Eye (tissue), 1 donor: ENCODE data around the gene UNC13C.
"Not testable (repeated sequence)": the region's sequence is repeated elsewhere in the genome, so short reads cannot be mapped to it uniquely, and the experiment has no call there.

Source experiments
- DNase-seq: peaks from one replicate; pipeline ENCODE4 v3.0.0-alpha.2; 2015

UNC13C gene

DNA sequence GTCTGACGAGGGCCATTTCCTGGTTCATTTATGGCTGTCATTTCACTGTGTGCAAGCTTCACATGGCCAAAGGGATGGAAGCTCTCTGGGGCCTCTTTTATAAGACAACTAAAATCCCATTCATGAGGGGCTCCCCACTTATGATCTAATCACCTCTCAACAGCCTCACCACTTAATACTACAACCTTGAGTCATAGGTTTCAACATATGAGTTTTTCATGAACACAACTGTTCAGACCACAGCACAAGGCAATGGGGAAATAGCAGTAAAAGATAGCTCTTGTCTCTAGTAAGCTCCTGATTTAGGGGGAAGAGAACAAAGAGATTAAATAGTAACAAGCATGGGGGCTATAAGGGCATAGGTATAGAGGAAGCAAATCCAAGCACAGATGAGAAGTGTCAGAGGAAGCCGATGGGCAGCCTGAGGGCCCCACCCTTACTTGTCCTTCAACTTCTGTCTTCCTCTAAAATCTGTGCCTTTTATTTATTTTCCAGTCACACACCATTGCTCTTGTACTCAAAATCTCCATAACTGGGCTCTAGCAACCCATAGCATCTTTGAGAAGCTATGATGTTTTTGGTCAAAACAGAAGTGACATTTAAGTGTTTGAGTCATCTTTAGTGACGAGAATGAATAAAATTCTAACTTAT, 329.1 kb downstream of the UNC13C start:
- DNase-seq, result no peak

DNA sequence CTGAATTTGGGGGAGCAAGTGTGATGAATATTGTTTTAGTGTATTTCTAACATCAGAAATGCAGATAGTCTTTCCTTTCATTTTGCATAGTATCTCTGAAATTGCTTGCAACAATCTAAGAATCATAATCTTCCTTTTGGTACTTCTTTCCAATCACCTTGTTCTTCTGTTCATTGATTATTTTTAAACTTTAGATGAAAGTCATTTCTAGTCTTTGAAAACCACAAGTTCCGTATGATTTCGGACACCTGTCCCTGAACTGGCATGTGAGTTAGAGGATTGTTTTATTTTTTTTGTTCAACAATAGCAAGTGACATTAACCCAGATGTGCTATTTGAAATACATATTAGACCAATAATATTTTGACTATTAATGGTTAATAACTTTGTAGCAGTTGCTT, 329.7 kb downstream of the UNC13C start:
- no peak for DNase-seq

DNA sequence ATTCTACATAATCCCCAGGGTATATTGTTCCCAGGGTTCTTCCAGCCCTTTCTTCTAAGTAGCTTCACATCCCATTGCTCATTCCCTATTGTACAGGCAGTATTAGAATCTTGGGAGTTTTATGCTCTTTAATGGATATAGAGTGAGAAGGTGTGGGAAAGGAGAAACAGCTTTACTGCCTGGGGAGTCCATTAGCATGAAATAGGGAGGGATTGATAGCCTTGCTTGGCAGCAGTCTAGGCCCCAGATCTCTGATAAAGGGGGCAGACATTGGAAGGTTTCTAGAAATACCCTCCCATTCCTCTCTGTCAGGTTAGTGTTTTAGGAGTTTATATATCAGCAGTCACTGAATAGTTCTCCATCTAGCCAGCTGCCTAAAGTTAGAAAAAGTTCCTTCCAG, 334.3 kb downstream of the UNC13C start:
- DNase-seq, result no peak

DNA sequence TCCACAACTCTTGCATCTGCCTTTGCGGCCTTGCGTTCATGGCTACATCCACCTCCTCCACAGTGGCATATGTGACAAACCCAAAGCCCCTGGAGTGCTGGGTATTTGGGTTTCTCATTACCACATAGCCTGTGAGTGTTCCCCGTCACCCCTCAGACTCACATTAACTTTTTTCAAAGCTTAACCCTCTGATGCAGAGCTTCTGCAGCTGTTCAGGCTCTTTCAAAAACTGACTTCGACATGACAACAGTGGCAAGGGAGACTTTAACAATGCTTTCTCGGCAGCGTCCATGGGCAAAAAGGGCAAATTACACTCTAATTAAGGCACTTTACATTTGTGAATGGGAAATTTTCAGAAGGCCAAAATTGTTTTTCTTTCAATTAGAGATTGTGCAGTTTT, 343.2 kb downstream of the UNC13C start:
- peak; percentile 32 for DNase-seq

DNA sequence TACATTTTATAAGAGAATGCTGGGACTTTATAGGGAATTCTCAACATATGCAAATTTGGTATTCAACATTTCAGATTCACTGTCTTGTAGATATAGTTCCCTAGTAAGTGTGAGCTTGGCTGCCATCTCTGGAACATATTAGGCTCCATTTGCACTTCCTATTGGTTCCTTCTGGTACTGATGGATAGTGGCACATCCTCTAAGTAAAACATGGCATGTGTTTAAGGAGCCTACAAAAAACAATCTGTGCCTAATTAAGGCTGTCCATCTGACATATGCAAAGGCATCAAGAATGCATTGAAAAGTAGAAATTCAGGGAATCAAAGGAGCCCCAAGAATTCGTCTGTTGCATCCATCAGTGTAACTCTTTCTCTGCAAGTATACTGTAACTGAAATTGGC, 344.1 kb downstream of the UNC13C start:
- DNase-seq, result no peak

DNA sequence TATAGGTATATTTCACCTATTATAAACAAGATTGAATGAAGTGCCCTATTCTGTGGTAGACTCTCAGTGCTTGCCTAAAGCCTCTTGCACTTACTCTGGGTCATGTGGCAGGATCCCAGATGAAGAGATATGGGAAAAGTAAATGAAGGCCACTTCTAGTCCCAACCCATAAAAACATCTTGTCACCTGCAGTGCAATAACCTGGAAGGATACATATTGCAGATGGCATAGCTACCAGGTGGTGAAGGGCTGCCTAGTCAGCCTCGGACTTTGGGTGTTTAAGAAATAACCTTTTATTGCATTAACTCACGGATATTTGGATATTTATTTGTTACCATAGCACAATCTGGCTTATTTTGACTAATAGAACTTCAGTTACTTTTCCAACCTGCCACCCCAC, 367.1 kb downstream of the UNC13C start:
- no peak for DNase-seq

DNA sequence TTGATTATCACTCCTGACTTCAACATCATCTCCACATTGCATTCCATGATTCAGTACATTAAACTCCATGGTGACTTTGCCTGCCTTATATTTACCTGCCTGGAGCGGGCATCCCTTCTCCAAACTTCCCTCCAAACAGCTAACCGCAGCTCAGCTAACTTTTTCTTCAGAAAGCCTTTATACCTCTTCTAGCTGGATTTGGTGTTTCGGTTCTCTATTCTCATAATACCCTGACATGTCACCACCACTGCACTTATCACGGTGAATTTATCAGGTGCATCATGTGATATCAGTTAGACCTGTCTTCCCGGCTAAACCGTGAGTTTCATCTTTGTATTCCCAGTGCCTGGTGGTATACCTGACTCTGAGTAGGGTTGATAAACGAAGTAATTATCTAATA, 367.6 kb downstream of the UNC13C start:
- DNase-seq, result no peak

DNA sequence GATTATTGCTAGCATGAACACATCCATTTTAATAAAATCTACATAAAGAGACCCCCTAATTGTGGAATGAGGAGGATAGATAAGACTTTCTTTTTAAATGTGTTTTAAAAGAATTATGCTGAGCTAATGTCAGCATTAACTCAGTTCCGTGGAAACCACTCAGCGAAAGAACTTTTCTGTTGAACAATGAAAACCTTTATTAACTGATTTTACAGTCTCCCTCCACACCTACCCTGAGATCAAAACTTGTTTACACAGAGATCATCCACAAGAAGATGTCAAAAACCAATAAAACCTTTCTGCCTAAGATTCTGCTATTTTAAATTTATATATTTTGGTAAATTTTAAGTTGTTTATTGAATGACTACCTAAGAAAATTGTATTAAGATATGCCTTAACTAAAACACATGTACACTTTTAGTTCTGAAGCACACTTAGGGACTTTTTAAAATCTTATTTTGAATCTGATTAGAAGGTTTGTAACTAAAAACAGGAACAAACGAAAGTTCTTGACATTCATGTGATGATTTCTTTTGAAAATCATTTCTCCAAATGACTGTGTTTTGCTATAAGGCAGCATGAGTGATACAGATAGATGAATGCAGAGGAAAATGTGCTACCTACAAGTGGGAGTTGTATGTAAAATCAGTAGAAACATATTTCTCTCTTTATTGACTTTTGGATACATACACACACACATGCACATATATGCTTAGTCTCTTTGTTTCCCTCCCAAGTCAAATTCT, 369.0 kb downstream of the UNC13C start:
- DNase-seq, result no peak

DNA sequence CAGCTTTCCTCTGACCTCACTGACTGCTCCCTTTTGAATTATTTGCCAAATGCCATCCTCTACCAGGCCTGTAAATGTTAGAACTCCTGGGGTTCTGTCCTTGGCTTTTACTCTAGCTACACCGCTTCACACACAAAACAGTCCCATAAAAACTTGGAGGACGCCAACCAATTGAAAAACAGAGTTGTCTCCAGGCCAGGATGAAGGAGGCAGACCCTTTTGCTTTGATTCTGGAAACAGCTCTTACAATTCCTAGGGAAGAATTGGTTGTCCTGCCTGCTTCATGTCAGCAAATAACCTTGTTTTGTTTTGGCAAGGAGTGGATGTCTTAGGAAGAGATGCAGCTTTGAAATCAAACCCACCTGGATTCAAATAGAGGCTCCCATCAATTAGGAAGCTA, 375.5 kb downstream of the UNC13C start:
- no peak for DNase-seq

DNA sequence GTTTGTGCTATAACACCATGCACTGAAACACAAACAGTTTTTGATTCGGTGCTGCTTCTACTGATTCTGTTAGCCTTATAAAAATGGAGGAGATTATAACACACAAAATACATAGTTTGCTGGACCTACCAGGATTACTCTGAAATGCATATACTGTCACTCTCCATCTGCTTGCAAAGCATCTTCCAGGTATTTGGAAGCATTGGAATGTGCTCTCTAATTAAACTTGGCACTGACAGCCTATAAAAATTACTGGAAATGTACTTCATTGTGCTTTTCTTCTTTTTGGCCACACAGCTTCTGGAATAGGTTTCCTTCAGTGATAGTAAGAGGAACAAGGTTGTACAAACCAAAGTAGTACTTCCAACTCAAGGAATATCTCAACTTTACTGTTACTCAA, 376.1 kb downstream of the UNC13C start:
- no peak for DNase-seq

DNA sequence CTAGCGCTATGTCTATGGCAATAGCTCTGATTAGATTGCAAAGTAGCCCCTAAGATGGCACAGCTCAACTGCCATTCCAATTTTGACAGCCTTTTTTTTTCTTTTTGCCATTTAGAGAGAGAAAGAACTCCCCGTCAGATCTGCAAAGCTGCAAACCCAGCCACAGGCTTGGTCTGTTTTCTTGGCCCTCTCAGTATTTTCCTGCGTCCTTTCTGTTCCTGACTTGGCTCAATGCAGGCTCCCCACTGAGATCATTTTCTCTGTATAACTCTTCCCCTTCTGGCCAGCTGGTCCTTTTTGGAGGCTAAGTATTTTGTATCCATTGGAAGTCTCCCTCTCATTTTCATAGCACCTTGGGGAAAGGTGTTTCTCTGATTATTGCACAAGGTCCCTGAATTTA, 386.7 kb downstream of the UNC13C start:
- no peak for DNase-seq

DNA sequence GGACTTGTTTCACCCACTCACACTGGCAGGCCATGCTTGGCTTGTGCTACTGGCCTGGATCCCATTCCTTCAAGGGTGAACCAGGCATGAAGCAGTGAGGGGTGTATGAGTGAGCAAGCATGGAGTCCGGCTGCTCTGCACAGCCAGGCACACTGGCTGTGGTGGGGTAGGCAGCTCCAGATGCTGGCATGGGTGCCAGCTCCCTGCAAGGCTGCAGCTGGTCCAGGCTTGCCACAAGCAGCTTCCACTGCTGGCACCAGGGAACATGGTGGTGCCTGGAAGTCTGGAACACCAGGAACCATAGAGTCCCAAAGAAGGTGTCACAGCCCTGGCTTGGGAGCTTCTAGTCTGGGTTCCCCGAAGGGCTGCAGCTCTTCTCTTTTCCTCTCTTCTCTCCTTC, 395.1 kb downstream of the UNC13C start:
- DNase-seq, result no peak

DNA sequence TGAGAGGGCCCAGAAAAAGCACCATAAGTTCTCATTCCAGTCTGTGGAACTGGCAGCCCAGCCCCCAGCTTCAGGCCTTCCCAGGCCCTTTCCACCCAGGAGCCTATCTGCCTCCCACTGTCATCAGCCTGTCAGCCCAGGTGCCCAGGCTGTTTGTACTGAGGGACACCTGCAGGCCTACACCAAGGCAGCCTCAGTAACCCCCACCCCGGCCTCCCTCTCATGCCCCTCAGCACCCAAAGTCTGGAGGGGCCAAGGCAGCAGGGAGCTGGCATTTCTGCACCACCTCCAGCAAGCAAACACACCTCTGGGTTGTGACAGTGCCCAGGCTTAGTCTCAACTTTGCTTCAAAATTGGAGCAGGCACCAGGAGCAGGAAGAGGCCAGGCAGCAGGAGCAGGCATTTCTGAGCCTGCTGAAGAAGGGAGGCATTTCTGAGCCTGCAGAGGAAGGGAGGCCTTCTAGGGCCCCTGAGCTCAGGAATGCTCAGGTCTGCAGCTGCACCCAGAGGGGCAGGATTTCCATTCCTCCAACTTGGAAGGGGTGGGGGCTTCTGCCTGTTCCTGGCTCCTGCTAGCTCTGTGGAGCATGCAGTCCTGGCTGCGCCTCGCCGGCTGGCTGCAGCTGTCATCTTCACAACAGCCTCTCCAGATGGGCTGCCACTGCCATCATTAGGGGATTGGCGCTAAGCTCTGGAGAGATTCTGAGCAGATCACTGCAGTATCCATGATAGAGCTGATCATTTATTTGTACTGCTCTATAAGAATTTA, 396.1 kb downstream of the UNC13C start:
- DNase-seq, result peak; percentile 20

DNA sequence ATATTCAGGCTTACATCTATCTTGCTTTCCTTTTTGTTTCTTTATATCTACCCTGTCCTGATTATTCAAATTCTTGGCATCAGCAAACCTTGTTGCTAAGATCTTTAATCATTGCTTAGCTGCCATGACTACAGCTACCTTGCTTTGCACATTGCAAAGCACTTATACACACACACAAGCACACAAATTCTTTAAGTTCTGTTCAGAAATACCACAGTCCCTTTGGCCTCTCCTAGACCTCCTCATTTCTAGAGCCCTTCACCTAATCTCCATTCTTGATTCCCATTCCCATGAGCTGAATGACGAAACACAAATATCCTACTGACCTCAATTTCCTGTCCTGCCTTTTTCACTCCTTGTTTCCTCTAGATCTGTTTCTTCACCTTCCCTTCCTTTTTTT, 409.6 kb downstream of the UNC13C start:
- no peak for DNase-seq

DNA sequence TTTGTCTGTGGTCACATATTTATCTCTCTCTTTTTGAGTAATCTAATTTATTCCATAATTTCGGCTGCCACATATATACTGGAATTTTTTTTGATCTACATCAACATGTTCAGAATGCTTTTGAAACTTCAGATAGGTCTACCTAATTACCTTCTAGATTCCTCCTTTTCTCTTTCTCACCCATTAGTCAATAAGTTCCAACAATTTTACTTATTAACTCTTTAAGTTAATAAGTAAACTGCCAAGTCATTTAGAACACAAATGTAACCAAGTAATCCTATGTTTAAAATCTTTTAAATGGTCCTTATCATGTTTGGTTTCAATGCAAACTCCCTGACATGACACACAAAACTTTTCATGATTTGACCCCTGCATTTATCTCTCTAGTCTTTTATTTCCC, 410.5 kb downstream of the UNC13C start:
- no peak for DNase-seq

DNA sequence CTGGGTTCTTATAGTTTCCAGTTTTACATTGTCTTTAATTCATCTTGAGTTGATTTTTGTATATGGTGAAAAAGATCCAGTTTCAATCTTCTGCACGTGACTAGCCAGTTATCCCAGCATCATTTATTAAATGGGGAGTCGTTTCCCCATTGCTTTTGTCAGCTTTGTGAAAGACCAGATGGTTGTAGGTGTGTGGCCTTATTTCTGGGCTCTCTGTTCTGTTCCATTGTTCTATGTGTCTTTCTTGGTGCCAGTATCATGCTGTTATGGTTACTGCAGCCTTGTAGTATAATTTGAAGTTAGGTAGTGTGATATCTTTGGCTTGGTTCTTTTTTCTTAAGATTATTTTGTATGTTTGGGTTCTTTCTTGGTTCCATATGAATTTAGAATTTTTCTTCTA, 432.2 kb downstream of the UNC13C start:
- no peak for DNase-seq

DNA sequence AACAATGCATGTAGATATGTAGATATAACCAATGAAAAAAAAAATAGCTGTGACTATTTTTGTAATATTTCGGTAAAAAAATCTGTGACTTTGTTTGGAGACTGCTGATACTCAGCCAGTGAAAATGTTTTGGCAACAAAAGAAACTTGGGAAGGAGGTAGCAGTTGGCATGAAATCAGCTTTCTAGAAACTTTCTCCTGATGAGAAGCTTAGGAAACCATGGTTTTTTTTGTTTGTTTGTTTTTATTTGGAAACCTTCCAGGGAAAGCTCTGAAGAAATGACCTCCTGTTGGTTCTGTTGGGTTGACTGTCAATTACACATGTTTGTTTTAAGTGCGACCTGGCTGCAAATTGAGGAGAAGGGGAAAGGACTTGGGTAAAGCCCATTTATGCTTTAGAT, 445.9 kb downstream of the UNC13C start:
- DNase-seq, result no peak

DNA sequence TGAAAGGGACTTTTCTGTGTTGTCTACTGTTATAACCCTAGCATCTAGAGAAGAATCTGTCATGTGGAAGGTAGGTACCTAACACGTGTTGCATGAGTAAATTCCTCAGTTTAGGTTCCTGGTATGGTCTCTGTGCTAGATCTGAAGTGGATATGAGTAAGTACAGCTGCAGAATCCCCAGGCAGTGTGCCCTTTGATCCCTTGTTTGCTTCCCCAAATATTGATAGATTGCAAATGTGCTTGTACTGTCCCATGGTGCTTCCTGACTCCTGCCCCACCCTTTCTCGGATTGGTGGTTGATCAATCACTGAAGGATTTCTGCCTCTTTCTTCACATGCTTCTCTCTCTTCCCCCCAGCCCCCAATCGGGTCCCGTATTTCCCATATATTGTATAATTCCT, 450.4 kb downstream of the UNC13C start:
- no peak for DNase-seq

DNA sequence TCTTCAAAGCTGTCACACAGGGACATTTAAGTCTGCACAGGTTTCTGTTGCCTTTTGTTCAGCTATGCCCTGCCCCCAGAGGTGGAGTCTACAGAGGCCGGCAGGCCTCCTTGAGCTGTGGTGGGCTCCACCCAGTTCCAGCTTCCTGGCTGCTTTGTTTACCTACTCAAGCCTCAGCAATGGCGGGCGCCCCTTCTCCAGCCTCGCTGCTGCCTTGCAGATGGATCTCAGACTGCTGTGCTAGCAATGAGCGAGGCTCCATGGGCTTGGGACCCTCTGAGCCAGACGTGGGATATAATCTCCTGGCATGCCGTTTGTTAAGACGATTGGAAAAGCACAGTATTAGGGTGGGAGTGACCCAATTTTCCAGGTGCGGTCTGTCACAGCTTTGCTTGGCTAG, 472.0 kb downstream of the UNC13C start:
- DNase-seq, result not testable (repeated sequence)

DNA sequence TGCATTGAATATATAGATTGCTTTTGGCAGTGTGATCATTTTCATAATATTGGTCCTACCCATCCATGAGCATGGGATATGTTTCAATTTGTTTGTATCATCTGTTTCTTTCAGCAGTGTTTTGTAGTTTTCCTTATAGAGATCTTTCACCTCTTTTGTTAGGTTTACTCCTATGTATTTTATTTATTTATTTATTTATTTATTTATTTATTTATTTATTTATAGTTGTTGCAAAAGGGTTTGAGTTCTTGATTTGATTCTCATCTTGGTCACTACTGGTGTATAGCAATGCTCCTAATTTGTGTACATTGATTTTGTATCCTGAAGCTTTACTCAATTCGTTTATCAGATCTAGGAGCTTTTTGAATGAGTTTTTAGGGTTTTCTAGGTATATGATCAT, 478.2 kb downstream of the UNC13C start:
- no peak for DNase-seq

DNA sequence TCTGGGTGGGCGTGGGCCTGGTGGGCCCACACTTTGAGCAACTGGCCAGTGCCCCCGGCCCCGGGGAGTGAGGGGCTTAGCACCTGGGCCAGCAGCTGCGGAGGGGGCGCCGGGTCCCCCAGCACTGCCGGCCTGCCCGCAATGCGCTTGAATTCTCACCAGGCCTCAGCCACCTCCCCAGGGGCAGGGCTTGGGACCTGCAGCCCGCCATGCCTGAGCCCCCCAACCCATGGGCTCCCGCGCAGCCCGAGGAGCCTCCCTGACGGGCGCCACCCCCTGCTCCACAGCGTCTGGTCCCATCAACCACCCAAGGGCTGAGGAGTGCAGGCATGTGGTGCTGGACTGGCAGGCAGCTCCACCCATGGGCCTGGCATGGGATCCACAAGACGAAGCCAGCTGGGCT, 484.3 kb downstream of the UNC13C start:
- DNase-seq, result no peak

DNA sequence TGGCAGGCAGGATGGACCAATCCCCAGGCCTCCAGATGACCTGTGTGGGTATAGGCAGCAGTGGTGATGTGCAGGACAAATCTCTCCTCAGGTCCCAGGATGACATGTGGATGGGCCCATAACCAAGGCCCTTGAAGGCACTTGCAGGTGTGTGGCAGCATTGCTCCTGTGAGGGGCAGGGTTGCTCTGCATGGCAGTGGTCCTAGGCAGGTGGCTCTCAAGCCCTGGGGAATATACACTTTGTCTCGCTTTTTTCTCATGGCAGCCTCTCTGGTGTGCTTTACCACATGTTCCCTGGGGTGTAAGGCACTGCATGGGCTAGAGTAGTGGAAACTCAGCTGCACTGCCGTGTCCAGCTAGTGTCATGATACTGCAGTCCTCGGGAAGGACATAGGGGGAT, 503.6 kb downstream of the UNC13C start:
- no peak for DNase-seq

DNA sequence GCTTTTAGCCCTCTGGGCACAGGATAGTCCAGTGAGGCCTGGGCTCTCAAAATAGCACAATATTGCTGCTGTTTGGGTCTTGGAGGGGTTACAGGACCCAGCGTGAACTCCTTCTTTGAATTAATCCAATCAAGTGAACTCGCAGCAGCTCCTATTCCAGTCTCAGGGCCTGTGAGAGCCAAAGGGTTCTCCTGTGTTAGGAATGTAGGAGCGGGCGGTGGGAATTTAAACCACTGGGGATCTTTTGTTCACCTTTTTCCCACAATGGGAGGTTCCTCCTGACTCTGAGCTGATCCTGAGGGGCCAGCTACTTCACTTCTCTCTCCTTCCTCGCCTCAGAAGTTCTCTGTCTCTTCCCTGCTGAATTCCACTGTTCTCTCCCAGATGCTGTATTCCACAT, 504.0 kb downstream of the UNC13C start:
- peak; percentile 34 for DNase-seq

DNA sequence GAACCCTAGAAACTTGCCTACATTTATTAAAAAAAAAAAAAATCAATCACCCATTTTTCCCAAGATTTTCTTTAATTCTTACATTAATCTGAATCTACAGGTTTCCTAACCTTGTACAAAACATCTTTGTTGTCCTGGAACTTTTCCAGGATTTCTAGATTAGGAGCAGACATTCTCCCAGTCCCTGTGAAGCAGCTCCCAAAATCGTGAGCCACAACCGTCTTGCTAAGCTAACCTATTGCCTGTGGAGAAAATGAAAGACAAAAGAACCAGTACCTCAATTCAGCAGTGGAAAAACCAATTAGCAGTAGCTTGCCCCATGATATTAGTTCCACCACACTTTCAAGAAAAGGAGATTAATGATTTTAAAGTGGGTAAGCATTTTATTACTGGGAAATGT, 522.1 kb downstream of the UNC13C start:
- DNase-seq, result no peak
